Measurements from ENCODE around the gene KMT5C. TPM values are rescaled to one million over a fixed set of nuclear protein-coding genes. Genes with fewer than 3 reads are reported as not detected.
A peak's percentile ranks its signal among the peaks of the same experiment; 100 is the strongest.

The KMT5C gene
- 9.3 TPM for total RNA-seq (2013)
- 10 to 100 TPM in 1 of 3 donors, 1 to 10 TPM in 1, under 1 TPM in 1; 0.89 to 26.9 (median 1.5) TPM for polyA plus RNA-seq
- 14.8 and 19.5 TPM in 2 replicates for polyA minus RNA-seq
- total RNA-seq = 0.59 to 10.5 (median 6.0) reads per million in 11 experiments

DNA sequence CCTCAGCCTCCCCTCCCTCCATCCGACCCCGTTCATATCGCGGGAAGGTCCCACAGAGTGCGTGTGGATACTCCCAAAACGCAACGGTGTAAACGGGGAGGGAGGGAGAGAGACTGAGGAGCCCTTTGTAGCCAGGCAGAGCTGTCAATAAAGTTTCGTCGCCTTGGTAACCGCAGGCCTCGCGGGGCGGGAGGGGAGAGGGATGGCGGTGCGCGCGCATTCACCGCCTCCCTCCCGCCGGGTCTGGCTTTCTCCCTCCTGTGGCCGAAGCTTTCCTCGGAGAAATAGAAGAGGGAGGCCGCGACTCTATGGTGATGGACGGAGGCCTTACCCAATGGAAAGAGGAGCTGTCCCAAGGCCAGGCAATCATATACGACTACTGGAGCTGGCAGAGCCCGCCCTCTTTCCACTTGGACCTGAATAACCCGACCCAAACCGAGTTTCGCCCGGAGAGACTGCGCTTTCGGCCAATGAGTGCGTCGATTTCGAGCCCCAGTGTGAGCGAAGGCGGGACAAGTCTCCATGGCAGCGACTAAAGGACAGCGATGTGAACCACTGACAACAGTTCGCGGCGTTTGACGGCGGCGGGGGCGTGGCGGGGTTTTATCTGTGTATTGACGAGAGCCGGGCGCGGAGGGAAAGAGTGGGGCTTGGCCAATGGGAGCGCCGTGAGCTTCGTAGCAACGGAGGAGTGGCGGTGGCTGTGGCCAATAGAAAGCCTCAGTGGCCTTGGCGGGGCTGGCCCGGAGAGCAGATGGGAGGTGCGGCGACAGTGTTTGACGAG is at the start of gene KMT5C:
KMT5C (plus strand) TSS at position 772 of the 784 bp plus-strand sequence. CDS start 2,061 bp downstream, outside the sequence.
- Histone ChIP-seq H3K27me3 (ENCODE audit: control insufficient read depth in 2 of 2, insufficient read depth in 2 of 2, low read length in 2 of 2) (no peaks in the 10 kb centered on the region), H2AFZ (ENCODE audit: insufficient read depth, low read depth, low read length, poor library complexity, severe bottlenecking) (peak within 1 kb of the TSS; percentile 77), H3K79me2 (ENCODE audit: insufficient read depth, low read length) (peaks cover 12% of the 10 kb centered on the region), H3K36me3 (replicated peaks in 1 of 2; ENCODE audit: control insufficient read depth in 1 of 2, insufficient read depth in 2 of 2, low read length in 2 of 2) (peaks cover 9 to 15% of the 10 kb centered on the region in 2 donors), H4K20me1 (ENCODE audit: insufficient read depth, low read length) (peaks cover 7% of the 10 kb centered on the region), H3K9me3 (replicated peaks in 1 of 2; ENCODE audit: control insufficient read depth in 1 of 2, insufficient read depth in 1 of 2, low read length in 2 of 2) (no peaks in the 10 kb centered on the region), H3K4me1 (ENCODE audit: control insufficient read depth in 1 of 2, insufficient read depth in 2 of 2, low read length in 2 of 2) (peaks cover 31 to 39% of the 10 kb centered on the region in 2 donors), H3K9ac (ENCODE audit: insufficient read depth, low read length, poor library complexity, severe bottlenecking) (peak within 1 kb of the TSS; percentile 92), H3K4me2 (replicated peaks; ENCODE audit: extremely low read depth, low read length, poor library complexity, severe bottlenecking) (peak within 1 kb of the TSS; percentile 94), H3K27ac (ENCODE audit: low read depth in 1 of 2, low read length in 2 of 2) (peak within 1 kb of the TSS; percentile 97 to 99), H3K4me3 (replicated peaks in 1 of 3; ENCODE audit: low read depth in 2 of 3, low read length in 3 of 3) (peak within 1 kb of the TSS; percentile 48 to 83 (median 69))
- intact Hi-C loops (cut with micrococcal nuclease) = loop anchor here (1.0 to 5.0 kb wide), 4 partner anchors 14 to 81 kb away; partner anchors contain the start of genes RPL28 (in 1 of the 2), TMEM150B (in 1 of the 2) and TMEM238 (in 1 of the 2)
- Mint-ChIP-seq H3K27ac (peak within 1 kb of the TSS; percentile 97 to 99 (median 99)), H3K4me3 (peak within 1 kb of the TSS; percentile 82 to 90), H3K9me3 (no peaks in the 10 kb centered on the region), H3K4me1 (peaks cover 27% of the 10 kb centered on the region), H3K36me3 (peaks cover 10 to 24% of the 10 kb centered on the region in 2 donors), H3K27me3 (ENCODE audit: low read depth in 3 of 3) (peaks cover 0 to 5% (median 2%) of the 10 kb centered on the region in 3 donors)
- TF ChIP-seq, protein P1, sequence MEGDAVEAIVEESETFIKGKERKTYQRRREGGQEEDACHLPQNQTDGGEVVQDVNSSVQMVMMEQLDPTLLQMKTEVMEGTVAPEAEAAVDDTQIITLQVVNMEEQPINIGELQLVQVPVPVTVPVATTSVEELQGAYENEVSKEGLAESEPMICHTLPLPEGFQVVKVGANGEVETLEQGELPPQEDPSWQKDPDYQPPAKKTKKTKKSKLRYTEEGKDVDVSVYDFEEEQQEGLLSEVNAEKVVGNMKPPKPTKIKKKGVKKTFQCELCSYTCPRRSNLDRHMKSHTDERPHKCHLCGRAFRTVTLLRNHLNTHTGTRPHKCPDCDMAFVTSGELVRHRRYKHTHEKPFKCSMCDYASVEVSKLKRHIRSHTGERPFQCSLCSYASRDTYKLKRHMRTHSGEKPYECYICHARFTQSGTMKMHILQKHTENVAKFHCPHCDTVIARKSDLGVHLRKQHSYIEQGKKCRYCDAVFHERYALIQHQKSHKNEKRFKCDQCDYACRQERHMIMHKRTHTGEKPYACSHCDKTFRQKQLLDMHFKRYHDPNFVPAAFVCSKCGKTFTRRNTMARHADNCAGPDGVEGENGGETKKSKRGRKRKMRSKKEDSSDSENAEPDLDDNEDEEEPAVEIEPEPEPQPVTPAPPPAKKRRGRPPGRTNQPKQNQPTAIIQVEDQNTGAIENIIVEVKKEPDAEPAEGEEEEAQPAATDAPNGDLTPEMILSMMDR (IDR thresholded peaks at IDR 0.05) = peak; percentile 12
- DNase-seq = peak; percentile 100
- WGBS (ENCODE audit: insufficient coverage) = under 1% methylated on average over 50 of the region's 63 CpGs

GRCh38 chr19:55297267-55297666 is 42.4 kb upstream of the KMT5C start:
- no peak overlapping the region for H2AFZ ChIP-seq (ENCODE audit: insufficient read depth, low read depth, low read length, poor library complexity, severe bottlenecking)
- Mint-ChIP-seq H3K36me3 (no peaks in the 10 kb centered on the region), H3K4me1 (peaks cover 9% of the 10 kb centered on the region), H3K27me3 (ENCODE audit: low read depth in 3 of 3) (peaks cover 0 to 16% (median 3%) of the 10 kb centered on the region in 3 donors), H3K9me3 (no peaks in the 10 kb centered on the region), H3K27ac (no peak overlapping the region), H3K4me3 (no peak overlapping the region)
- H3K4me1 ChIP-seq (ENCODE audit: control insufficient read depth in 1 of 2, insufficient read depth in 2 of 2, low read length in 2 of 2) = peaks cover 10 to 11% of the 10 kb centered on the region in 2 donors
- H3K9ac ChIP-seq (ENCODE audit: insufficient read depth, low read length, poor library complexity, severe bottlenecking) = no peak overlapping the region
- no peak overlapping the region for H3K27ac ChIP-seq (ENCODE audit: low read depth in 1 of 2, low read length in 2 of 2)
- 90% methylated on average over 7 of the region's 10 CpGs for WGBS (ENCODE audit: insufficient coverage)
- TF ChIP-seq, protein P1 (IDR thresholded peaks at IDR 0.05) = no peak
- no peaks in the 10 kb centered on the region for H3K79me2 ChIP-seq (ENCODE audit: insufficient read depth, low read length)
- H3K9me3 ChIP-seq (replicated peaks in 1 of 2; ENCODE audit: control insufficient read depth in 1 of 2, insufficient read depth in 1 of 2, low read length in 2 of 2) = no peaks in the 10 kb centered on the region
- DNase-seq = no peak
- no peaks in the 10 kb centered on the region for H4K20me1 ChIP-seq (ENCODE audit: insufficient read depth, low read length)
- H3K27me3 ChIP-seq (ENCODE audit: control insufficient read depth in 2 of 2, insufficient read depth in 2 of 2, low read length in 2 of 2) = no peaks in the 10 kb centered on the region
- no peak overlapping the region for H3K4me3 ChIP-seq (replicated peaks in 1 of 3; ENCODE audit: low read depth in 2 of 3, low read length in 3 of 3)
- H3K4me2 ChIP-seq (replicated peaks; ENCODE audit: extremely low read depth, low read length, poor library complexity, severe bottlenecking) = no peak overlapping the region
- intact Hi-C loops (cut with micrococcal nuclease) = loop anchor here in 1 of 2 donors (10.0 kb wide), 2 partner anchors 118 to 158 kb away; no protein-coding TSS in a partner anchor
- H3K36me3 ChIP-seq (replicated peaks in 1 of 2; ENCODE audit: control insufficient read depth in 1 of 2, insufficient read depth in 2 of 2, low read length in 2 of 2) = no peaks in the 10 kb centered on the region
